NCI-H146 treated with DMSO at 0.1 percent for 48 hours (cell line): Measurements from ENCODE around the gene AK2.
"Not testable (repeated sequence)": the region's sequence is repeated elsewhere in the genome, so short reads cannot be mapped to it uniquely, and the experiment has no call there.

Experiments used
- DNase-seq: peaks from one replicate; lab custom pipeline; 2025; ENCODE audit not compliant: unreplicated experiment; lab: John Stamatoyannopoulos, UW

The AK2 gene

GRCh38 chr1:33036526-33037503, at the start of gene AK2:
TSS of gene AK2 (minus strand) at chr1:33036883. CDS start at chr1:33036828, 55 bp downstream.
- peak; percentile 94 for DNase-seq

GRCh38 chr1:33086384-33086850, 49.7 kb upstream of the AK2 start:
- DNase-seq, result peak; percentile 2

GRCh38 chr1:33085332-33085731, 48.6 kb upstream of the AK2 start:
- no peak for DNase-seq

- no peak for DNase-seq
Measured at GRCh38 chr1:33082575-33083108, 46.0 kb upstream of the AK2 start.

GRCh38 chr1:33081554-33082305, 45.0 kb upstream of the AK2 start:
- DNase-seq, result no peak

- DNase-seq, result peak; percentile 71
Measured at GRCh38 chr1:33080885-33081553, 44.3 kb upstream of the AK2 start, which contains the start of gene AZIN2. TSS of gene AZIN2 (plus strand) at chr1:33081153. CDS start at chr1:33082250, 1,097 bp downstream.

GRCh38 chr1:33080373-33080772, 43.7 kb upstream of the AK2 start:
- no peak for DNase-seq

GRCh38 chr1:33078030-33078591, 41.4 kb upstream of the AK2 start:
- no peak for DNase-seq

- no peak for DNase-seq
Measured at GRCh38 chr1:33074193-33074945, 37.7 kb upstream of the AK2 start.

GRCh38 chr1:33072707-33073106, 36.0 kb upstream of the AK2 start:
- no peak for DNase-seq

GRCh38 chr1:33070628-33071027, 33.9 kb upstream of the AK2 start:
- no peak for DNase-seq

- DNase-seq, result not testable (repeated sequence)
Measured at GRCh38 chr1:33068108-33068507, 31.4 kb upstream of the AK2 start.

- not testable (repeated sequence) for DNase-seq
Measured at GRCh38 chr1:33066477-33066876, 29.8 kb upstream of the AK2 start.

- DNase-seq, result no peak
Measured at GRCh38 chr1:33065301-33065700, 28.6 kb upstream of the AK2 start.

GRCh38 chr1:33064284-33064683, 27.6 kb upstream of the AK2 start:
- not testable (repeated sequence) for DNase-seq

- no peak for DNase-seq
Measured at GRCh38 chr1:33061834-33062233, 25.2 kb upstream of the AK2 start.

- no peak for DNase-seq
Measured at GRCh38 chr1:33060579-33061083, 23.9 kb upstream of the AK2 start.

- DNase-seq, result no peak
Measured at GRCh38 chr1:33057095-33057494, 20.4 kb upstream of the AK2 start.

GRCh38 chr1:33056426-33056825, 19.7 kb upstream of the AK2 start:
- no peak for DNase-seq
